Measurements from ENCODE around the gene RAP2A.

GRCh38 chr13:97437729-97438128, 3.8 kb downstream of the RAP2A start:
- TF ChIP-seq, protein P1, sequence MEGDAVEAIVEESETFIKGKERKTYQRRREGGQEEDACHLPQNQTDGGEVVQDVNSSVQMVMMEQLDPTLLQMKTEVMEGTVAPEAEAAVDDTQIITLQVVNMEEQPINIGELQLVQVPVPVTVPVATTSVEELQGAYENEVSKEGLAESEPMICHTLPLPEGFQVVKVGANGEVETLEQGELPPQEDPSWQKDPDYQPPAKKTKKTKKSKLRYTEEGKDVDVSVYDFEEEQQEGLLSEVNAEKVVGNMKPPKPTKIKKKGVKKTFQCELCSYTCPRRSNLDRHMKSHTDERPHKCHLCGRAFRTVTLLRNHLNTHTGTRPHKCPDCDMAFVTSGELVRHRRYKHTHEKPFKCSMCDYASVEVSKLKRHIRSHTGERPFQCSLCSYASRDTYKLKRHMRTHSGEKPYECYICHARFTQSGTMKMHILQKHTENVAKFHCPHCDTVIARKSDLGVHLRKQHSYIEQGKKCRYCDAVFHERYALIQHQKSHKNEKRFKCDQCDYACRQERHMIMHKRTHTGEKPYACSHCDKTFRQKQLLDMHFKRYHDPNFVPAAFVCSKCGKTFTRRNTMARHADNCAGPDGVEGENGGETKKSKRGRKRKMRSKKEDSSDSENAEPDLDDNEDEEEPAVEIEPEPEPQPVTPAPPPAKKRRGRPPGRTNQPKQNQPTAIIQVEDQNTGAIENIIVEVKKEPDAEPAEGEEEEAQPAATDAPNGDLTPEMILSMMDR (IDR thresholded peaks at IDR 0.05; ENCODE audit: borderline replicate concordance, extremely low read depth, low read length, poor library complexity, severe bottlenecking), result no peak
- TF ChIP-seq EZH2 (IDR thresholded peaks at IDR 0.05; ENCODE audit: borderline replicate concordance, low read depth, low read length, severe bottlenecking), result no peak

Data from DND-41 (cell line).